ENCODE data around the gene LRP1B. TPM values are rescaled to one million over a fixed set of nuclear protein-coding genes. Genes with fewer than 3 reads are reported as not detected.

The LRP1B gene
- total RNA-seq, 4 donors from 2014 or later: 0.42 to 0.71 (median 0.65) TPM

GRCh38 chr2:140648393-140648792, 1482.4 kb downstream of the LRP1B start:
- no peaks in the 10 kb centered on the region for H3K36me3 ChIP-seq
- 82% methylated on average over 2 of the region's 2 CpGs for WGBS

DNA sequence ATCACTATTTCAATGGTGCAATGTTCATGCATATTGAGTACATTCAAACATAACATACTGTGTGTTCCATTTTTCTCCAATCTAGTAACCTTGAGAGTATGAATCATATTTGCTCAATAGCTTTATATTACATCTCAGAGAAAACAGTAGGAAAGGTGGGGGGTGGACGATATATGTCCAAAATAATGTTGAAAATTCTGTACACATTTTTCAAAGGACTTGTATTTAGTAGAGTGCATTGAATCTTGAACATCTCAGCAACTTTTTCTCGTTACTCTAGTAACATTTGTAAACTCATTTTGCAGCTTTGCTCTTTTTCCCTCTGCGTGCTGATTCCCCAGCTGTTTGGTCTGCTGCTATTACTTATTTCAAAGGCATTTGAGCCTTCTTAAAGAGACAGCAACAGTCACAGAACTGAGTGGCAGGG, 1487.0 kb downstream of the LRP1B start:
- no peak for DNase-seq (ENCODE audit: extremely low spot score)
- TF ChIP-seq POLR2AphosphoS5 (IDR thresholded peaks at IDR 0.05) (no peak), EP300 (IDR thresholded peaks at IDR 0.05) (no peak), POLR2A (IDR thresholded peaks at IDR 0.05; ENCODE audit: low read depth) (no peak)
- TF ChIP-seq, protein P1, sequence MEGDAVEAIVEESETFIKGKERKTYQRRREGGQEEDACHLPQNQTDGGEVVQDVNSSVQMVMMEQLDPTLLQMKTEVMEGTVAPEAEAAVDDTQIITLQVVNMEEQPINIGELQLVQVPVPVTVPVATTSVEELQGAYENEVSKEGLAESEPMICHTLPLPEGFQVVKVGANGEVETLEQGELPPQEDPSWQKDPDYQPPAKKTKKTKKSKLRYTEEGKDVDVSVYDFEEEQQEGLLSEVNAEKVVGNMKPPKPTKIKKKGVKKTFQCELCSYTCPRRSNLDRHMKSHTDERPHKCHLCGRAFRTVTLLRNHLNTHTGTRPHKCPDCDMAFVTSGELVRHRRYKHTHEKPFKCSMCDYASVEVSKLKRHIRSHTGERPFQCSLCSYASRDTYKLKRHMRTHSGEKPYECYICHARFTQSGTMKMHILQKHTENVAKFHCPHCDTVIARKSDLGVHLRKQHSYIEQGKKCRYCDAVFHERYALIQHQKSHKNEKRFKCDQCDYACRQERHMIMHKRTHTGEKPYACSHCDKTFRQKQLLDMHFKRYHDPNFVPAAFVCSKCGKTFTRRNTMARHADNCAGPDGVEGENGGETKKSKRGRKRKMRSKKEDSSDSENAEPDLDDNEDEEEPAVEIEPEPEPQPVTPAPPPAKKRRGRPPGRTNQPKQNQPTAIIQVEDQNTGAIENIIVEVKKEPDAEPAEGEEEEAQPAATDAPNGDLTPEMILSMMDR (IDR thresholded peaks at IDR 0.05): no peak
- 45% methylated on average over 3 of the region's 3 CpGs for WGBS
- Histone ChIP-seq H3K9me3 (no peaks in the 10 kb centered on the region), H3K27me3 (no peaks in the 10 kb centered on the region), H3K36me3 (no peaks in the 10 kb centered on the region), H3K4me3 (no peak overlapping the region), H3K27ac (replicated peaks in 1 of 4) (no peak overlapping the region), H3K4me1 (no peaks in the 10 kb centered on the region)
- intact Hi-C loops (cut with DNase I): no loop called here

More at GRCh38 chr2:140648393-140648792, 1482.4 kb downstream of the LRP1B start:
- no peaks in the 10 kb centered on the region for H3K4me1 ChIP-seq
- no peaks in the 10 kb centered on the region for H3K27me3 ChIP-seq
- no peak overlapping the region for H3K27ac ChIP-seq (replicated peaks in 1 of 4)
- H3K4me3 ChIP-seq: no peak overlapping the region
- TF ChIP-seq, protein P1 (IDR thresholded peaks at IDR 0.05): no peak
- no peak for TF ChIP-seq EP300 (IDR thresholded peaks at IDR 0.05)
- TF ChIP-seq POLR2A (IDR thresholded peaks at IDR 0.05; ENCODE audit: low read depth): no peak
- no peak for TF ChIP-seq POLR2AphosphoS5 (IDR thresholded peaks at IDR 0.05)
- DNase-seq (ENCODE audit: extremely low spot score): no peak
- intact Hi-C loops (cut with DNase I): no loop called here
- no peaks in the 10 kb centered on the region for H3K9me3 ChIP-seq

- no peaks in the 10 kb centered on the region for H3K27me3 ChIP-seq
- no peaks in the 10 kb centered on the region for H3K4me1 ChIP-seq
- no peaks in the 10 kb centered on the region for H3K36me3 ChIP-seq
- intact Hi-C loops (cut with DNase I): no loop called here
- H3K27ac ChIP-seq (replicated peaks in 1 of 4): no peak overlapping the region
- no peak for TF ChIP-seq POLR2AphosphoS5 (IDR thresholded peaks at IDR 0.05)
- no peak overlapping the region for H3K4me3 ChIP-seq
- DNase-seq (ENCODE audit: extremely low spot score): no peak
- 74% methylated on average over 1 of the region's 1 CpG for WGBS
- no peaks in the 10 kb centered on the region for H3K9me3 ChIP-seq
These were observed 1489.7 kb downstream of the LRP1B start for GRCh38 chr2:140641163-140641562.

DNA sequence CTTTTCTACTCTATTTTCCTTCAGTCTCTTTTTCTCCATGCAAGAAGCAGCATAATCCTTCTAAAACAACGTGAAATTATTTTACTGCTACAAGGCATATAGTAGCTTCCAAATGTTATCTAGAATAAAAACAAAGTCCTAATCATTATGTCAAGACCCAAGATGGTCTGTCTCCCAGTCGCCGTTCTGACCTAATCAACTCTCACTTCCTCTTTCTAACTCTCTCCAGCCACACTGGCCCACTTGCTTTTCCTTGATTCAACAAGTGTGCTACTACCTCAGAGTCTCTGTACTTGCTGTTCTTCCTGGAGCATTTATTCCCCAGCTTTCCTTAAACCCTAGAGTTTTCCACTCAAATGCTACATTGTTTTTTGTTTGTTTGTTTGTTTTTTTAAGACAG, 1491.2 kb downstream of the LRP1B start:
- Histone ChIP-seq H3K9me3 (no peaks in the 10 kb centered on the region), H3K36me3 (no peaks in the 10 kb centered on the region), H3K27ac (replicated peaks in 1 of 4) (no peak overlapping the region), H3K27me3 (no peaks in the 10 kb centered on the region), H3K4me1 (no peaks in the 10 kb centered on the region), H3K4me3 (no peak overlapping the region)
- WGBS: 48% methylated on average over 3 of the region's 3 CpGs
- no peak for DNase-seq (ENCODE audit: extremely low spot score)
- intact Hi-C loops (cut with DNase I): no loop called here
- TF ChIP-seq EP300 (IDR thresholded peaks at IDR 0.05) (no peak), POLR2AphosphoS5 (IDR thresholded peaks at IDR 0.05) (no peak), POLR2A (IDR thresholded peaks at IDR 0.05; ENCODE audit: low read depth) (no peak)
- TF ChIP-seq, protein P1 (IDR thresholded peaks at IDR 0.05): no peak

DNA sequence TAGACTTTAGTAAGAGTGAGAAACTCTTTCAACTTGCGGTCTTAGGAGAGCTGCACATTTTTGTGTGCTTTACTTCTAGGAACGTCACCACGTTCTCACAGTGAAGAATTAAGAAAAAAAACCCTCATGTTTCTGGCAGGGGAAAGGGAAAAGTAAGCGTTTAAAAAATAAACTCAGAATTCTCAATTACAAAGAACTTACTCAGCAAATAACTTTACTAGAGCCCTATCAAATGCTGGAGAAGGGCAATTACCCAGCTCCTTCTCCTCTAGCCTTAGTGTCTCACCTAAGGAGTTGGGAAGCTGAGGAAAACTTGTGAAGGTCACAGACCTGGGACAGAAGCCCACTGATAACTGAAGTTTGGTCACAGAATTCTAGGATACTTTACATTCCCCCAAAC, 1500.3 kb downstream of the LRP1B start:
- H3K27me3 ChIP-seq: no peaks in the 10 kb centered on the region
- DNase-seq (ENCODE audit: extremely low spot score): no peak
- TF ChIP-seq, protein P1 (IDR thresholded peaks at IDR 0.05): no peak
- TF ChIP-seq POLR2AphosphoS5 (IDR thresholded peaks at IDR 0.05): no peak
- H3K36me3 ChIP-seq: no peaks in the 10 kb centered on the region
- 65% methylated on average over 4 of the region's 4 CpGs for WGBS
- H3K4me1 ChIP-seq: no peaks in the 10 kb centered on the region
- no peak overlapping the region for H3K27ac ChIP-seq (replicated peaks in 1 of 4)
- intact Hi-C loops (cut with DNase I): no loop called here
- H3K4me3 ChIP-seq: no peak overlapping the region
- no peaks in the 10 kb centered on the region for H3K9me3 ChIP-seq

Measured in esophagus muscularis mucosa (tissue), 4 donors.